Measurements from ENCODE around the gene C20orf202. TPM values are rescaled to one million over a fixed set of nuclear protein-coding genes. Genes with fewer than 3 reads are reported as not detected.

C20orf202 gene
- polyA plus RNA-seq, 2 of the 4 experiments (the other 2 are of a cell fraction): 0.12 TPM; not detected in 1

GRCh38 chr20:1169224-1169623 lies 34.0 kb upstream of the C20orf202 start:
- ATAC-seq: no peak
- Histone ChIP-seq H3K4me3 (no peak overlapping the region), H3K9me3 (no peaks in the 10 kb centered on the region), H3K4me1 (no peaks in the 10 kb centered on the region), H3K27ac (no peak overlapping the region), H3K4me2 (no peak overlapping the region)
- TF ChIP-seq FOSL2 (IDR thresholded peaks at IDR 0.05) (no peak), FOSL2 (CRISPR knock-in tag; IDR thresholded peaks at IDR 0.05) (no peak), SREBF2 (IDR thresholded peaks at IDR 0.05) (no peak)
- POLR2A ChIA-PET: no interaction called here
- CTCF ChIA-PET: interaction anchor here (1.2 to 10.6 kb wide), 2 partner anchors 16 to 44 kb away, joined by 4 to 91 read pairs; partner anchors contain the start of gene TMEM74B
- no peak for FAIRE-seq
- 96% methylated on average over 5 of the region's 5 CpGs for WGBS (ENCODE audit: missing lambda C conversion rate)
- no peak for DNase-seq (ENCODE audit: low read depth in 1 of 2, low spot score in 1 of 2)

GRCh38 chr20:1171461-1172093 lies 31.7 kb upstream of the C20orf202 start:
- ATAC-seq: peak in 1 of 2 experiments; percentile 25; a peak in 3 of 6 replicates
- WGBS (ENCODE audit: missing lambda C conversion rate): 93% methylated on average over 4 of the region's 4 CpGs
- H3K4me3 ChIP-seq: no peak overlapping the region
- no peak for TF ChIP-seq ZC3H11A (IDR thresholded peaks at IDR 0.05)
- TF ChIP-seq ZFP36 (IDR thresholded peaks at IDR 0.05; ENCODE audit: borderline replicate concordance, partially characterized antibody): no peak
- peak; percentile 79 for TF ChIP-seq EHMT2 (IDR thresholded peaks at IDR 0.05; ENCODE audit: low read depth)
- no peak for TF ChIP-seq JUNB (IDR thresholded peaks at IDR 0.05)
- no peak for TF ChIP-seq ZSCAN20 (CRISPR knock-in tag; IDR thresholded peaks at IDR 0.05)
- peak; percentile 95 for TF ChIP-seq REST (IDR thresholded peaks at IDR 0.05)
- no peak for TF ChIP-seq CEBPB (IDR thresholded peaks at IDR 0.05)
- TF ChIP-seq HOXB13 (CRISPR knock-in tag; IDR thresholded peaks at IDR 0.05; ENCODE audit: low read depth): no peak
- TF ChIP-seq KDM1A (IDR thresholded peaks at IDR 0.05; ENCODE audit: low read depth): no peak
- no peak for TF ChIP-seq NPAS2 (CRISPR knock-in tag; IDR thresholded peaks at IDR 0.05; ENCODE audit: borderline replicate concordance)
- TF ChIP-seq HDAC2 (IDR thresholded peaks at IDR 0.05): no peak
- no peak for TF ChIP-seq CTCF (IDR thresholded peaks at IDR 0.05)
- no peaks in the 10 kb centered on the region for H3K9me3 ChIP-seq
- DNase-seq (ENCODE audit: low read depth in 1 of 2, low spot score in 1 of 2): peak in 1 of 2 experiments; percentile 24
- ChIA-PET CTCF (interaction anchor here (0.7 to 10.6 kb wide), 8 partner anchors 10 to 356 kb away, joined by 3 to 91 read pairs (median 4); partner anchors contain the start of gene TMEM74B), POLR2A (no interaction called here)
- H3K27ac ChIP-seq: no peak overlapping the region
- FAIRE-seq: no peak
- H3K4me2 ChIP-seq: no peak overlapping the region
- H3K4me1 ChIP-seq: no peaks in the 10 kb centered on the region

GRCh38 chr20:1173698-1174097 lies 29.6 kb upstream of the C20orf202 start:
- no peak for FAIRE-seq
- H3K9me3 ChIP-seq: no peaks in the 10 kb centered on the region
- TF ChIP-seq FOXS1 (CRISPR knock-in tag; IDR thresholded peaks at IDR 0.05) (no peak), EP300 (IDR thresholded peaks at IDR 0.05) (no peak)
- H3K4me1 ChIP-seq: peaks cover 6% of the 10 kb centered on the region; the same call in 1 of the 3 replicates
- WGBS (ENCODE audit: missing lambda C conversion rate): 91% methylated on average over 4 of the region's 4 CpGs
- no peak overlapping the region for H3K4me3 ChIP-seq
- ChIA-PET POLR2A (no interaction called here), CTCF (interaction anchor here (1.1 to 10.6 kb wide), 5 partner anchors 12 to 131 kb away, joined by 3 to 91 read pairs (median 4); partner anchors contain the start of gene TMEM74B)
- no peak for ATAC-seq
- H3K4me2 ChIP-seq: no peak overlapping the region
- DNase-seq (ENCODE audit: low read depth in 1 of 2, low spot score in 1 of 2): no peak
- H3K27ac ChIP-seq: no peak overlapping the region

All from A549 (cell line).